Central memory CD8-positive, alpha-beta T cell (primary cell): ENCODE results near the gene LY86.

Experiments
- ATAC-seq: fragments of 150-1000 bp; cut with Tn5 transposase; replicated peaks from 2 replicates; pipeline ENCODE4 v1.10.0; 2022; ENCODE audit warnings: mild to moderate bottlenecking, moderate FRiP score, moderate number of reproducible peaks; ENCODE audit not compliant: poor library complexity, severe bottlenecking; ENCODE audit errors: extremely low read depth
- DNase-seq, 2 donors: peaks; one replicate each; pipeline ENCODE4 v3.0.0; 2021; ENCODE audit warnings: low spot score in 2 of 2
- H3K27ac Mint-ChIP-seq: one replicate; pipeline ENCODE4 v1.8.0; 2022; ENCODE audit warnings: low read depth, mild to moderate bottlenecking, moderate library complexity, mixed read lengths
- H3K27me3 Mint-ChIP-seq: one replicate; pipeline ENCODE4 v1.8.0; 2022; ENCODE audit warnings: mixed read lengths
- H3K36me3 Mint-ChIP-seq: one replicate; pipeline ENCODE4 v1.8.0; 2022; ENCODE audit warnings: mild to moderate bottlenecking, moderate library complexity, mixed read lengths; ENCODE audit not compliant: insufficient read depth
- H3K4me1 Mint-ChIP-seq: one replicate; pipeline ENCODE4 v1.8.0; 2022; ENCODE audit warnings: mixed read lengths
- H3K4me3 Mint-ChIP-seq: one replicate; pipeline ENCODE4 v1.8.0; 2022; ENCODE audit warnings: mild to moderate bottlenecking, moderate library complexity, mixed read lengths
- H3K9me3 Mint-ChIP-seq: one replicate; pipeline ENCODE4 v1.8.0; 2022; ENCODE audit warnings: mixed read lengths

The LY86 gene

GRCh38 chr6:6640926-6641325 lies 52.4 kb downstream of the LY86 start:
- H3K27me3 Mint-ChIP-seq = no peaks in the 10 kb centered on the region
- no peaks in the 10 kb centered on the region for H3K9me3 Mint-ChIP-seq
- DNase-seq = no peak
- H3K4me1 Mint-ChIP-seq = peaks cover 5% of the 10 kb centered on the region
- H3K36me3 Mint-ChIP-seq = peaks cover 4% of the 10 kb centered on the region
- H3K27ac Mint-ChIP-seq = no peak overlapping the region
- H3K4me3 Mint-ChIP-seq = no peak overlapping the region
- no peak for ATAC-seq

GRCh38 chr6:6643398-6643797 lies 54.9 kb downstream of the LY86 start:
- DNase-seq (no peak), ATAC-seq (no peak)
- Mint-ChIP-seq H3K4me3 (no peak overlapping the region), H3K27ac (no peak overlapping the region), H3K27me3 (no peaks in the 10 kb centered on the region), H3K36me3 (peaks cover 4% of the 10 kb centered on the region), H3K4me1 (no peaks in the 10 kb centered on the region), H3K9me3 (no peaks in the 10 kb centered on the region)

GRCh38 chr6:6645261-6645917 lies 56.9 kb downstream of the LY86 start:
- no peaks in the 10 kb centered on the region for H3K4me1 Mint-ChIP-seq
- H3K4me3 Mint-ChIP-seq = no peak overlapping the region
- no peaks in the 10 kb centered on the region for H3K36me3 Mint-ChIP-seq
- ATAC-seq (no peak), DNase-seq (no peak)
- H3K9me3 Mint-ChIP-seq = no peaks in the 10 kb centered on the region
- no peaks in the 10 kb centered on the region for H3K27me3 Mint-ChIP-seq
- H3K27ac Mint-ChIP-seq = no peak overlapping the region

GRCh38 chr6:6646384-6646783 lies 57.9 kb downstream of the LY86 start:
- H3K4me3 Mint-ChIP-seq = no peak overlapping the region
- H3K27me3 Mint-ChIP-seq = no peaks in the 10 kb centered on the region
- H3K9me3 Mint-ChIP-seq = no peaks in the 10 kb centered on the region
- no peaks in the 10 kb centered on the region for H3K36me3 Mint-ChIP-seq
- no peak for DNase-seq
- H3K27ac Mint-ChIP-seq = no peak overlapping the region
- H3K4me1 Mint-ChIP-seq = no peaks in the 10 kb centered on the region
- no peak for ATAC-seq

GRCh38 chr6:6646859-6647258 lies 58.3 kb downstream of the LY86 start:
- no peaks in the 10 kb centered on the region for H3K9me3 Mint-ChIP-seq
- H3K4me1 Mint-ChIP-seq = no peaks in the 10 kb centered on the region
- ATAC-seq = no peak
- no peaks in the 10 kb centered on the region for H3K36me3 Mint-ChIP-seq
- no peak overlapping the region for H3K27ac Mint-ChIP-seq
- H3K27me3 Mint-ChIP-seq = no peaks in the 10 kb centered on the region
- no peak for DNase-seq
- no peak overlapping the region for H3K4me3 Mint-ChIP-seq

- no peaks in the 10 kb centered on the region for H3K4me1 Mint-ChIP-seq
- H3K27me3 Mint-ChIP-seq = no peaks in the 10 kb centered on the region
- no peak overlapping the region for H3K27ac Mint-ChIP-seq
- no peaks in the 10 kb centered on the region for H3K9me3 Mint-ChIP-seq
- ATAC-seq (no peak), DNase-seq (no peak)
- H3K4me3 Mint-ChIP-seq = no peak overlapping the region
- H3K36me3 Mint-ChIP-seq = no peaks in the 10 kb centered on the region
These were observed 60.3 kb downstream of the LY86 start for GRCh38 chr6:6648692-6649343.

- ATAC-seq (no peak), DNase-seq (no peak)
- peaks cover 4% of the 10 kb centered on the region for H3K4me1 Mint-ChIP-seq
- H3K36me3 Mint-ChIP-seq = no peaks in the 10 kb centered on the region
- no peak overlapping the region for H3K4me3 Mint-ChIP-seq
- H3K27ac Mint-ChIP-seq = no peak overlapping the region
- H3K9me3 Mint-ChIP-seq = no peaks in the 10 kb centered on the region
- H3K27me3 Mint-ChIP-seq = no peaks in the 10 kb centered on the region
These were observed 61.4 kb downstream of the LY86 start for GRCh38 chr6:6649824-6650349.

- Mint-ChIP-seq H3K27me3 (no peaks in the 10 kb centered on the region), H3K27ac (no peak overlapping the region), H3K4me1 (peaks cover 14% of the 10 kb centered on the region), H3K9me3 (no peaks in the 10 kb centered on the region), H3K4me3 (no peak overlapping the region), H3K36me3 (peaks cover 3% of the 10 kb centered on the region)
- ATAC-seq (no peak), DNase-seq (no peak)
These were observed 62.3 kb downstream of the LY86 start for GRCh38 chr6:6650839-6651238.

- ATAC-seq = no peak
- no peak for DNase-seq
- Mint-ChIP-seq H3K36me3 (peaks cover 3% of the 10 kb centered on the region), H3K4me1 (peaks cover 17% of the 10 kb centered on the region), H3K9me3 (no peaks in the 10 kb centered on the region), H3K27ac (no peak overlapping the region), H3K27me3 (no peaks in the 10 kb centered on the region), H3K4me3 (no peak overlapping the region)
These were observed 62.8 kb downstream of the LY86 start for GRCh38 chr6:6651335-6651734.

- ATAC-seq = no peak
These were observed 64.4 kb downstream of the LY86 start for GRCh38 chr6:6652932-6653331.

GRCh38 chr6:6654599-6655575 lies 66.4 kb downstream of the LY86 start:
- no peaks in the 10 kb centered on the region for H3K27me3 Mint-ChIP-seq
- peaks cover 17% of the 10 kb centered on the region for H3K4me1 Mint-ChIP-seq
- DNase-seq (no peak), ATAC-seq (peak; percentile 39)
- no peak overlapping the region for H3K4me3 Mint-ChIP-seq
- H3K27ac Mint-ChIP-seq = no peak overlapping the region
- no peaks in the 10 kb centered on the region for H3K9me3 Mint-ChIP-seq
- peaks cover 3% of the 10 kb centered on the region for H3K36me3 Mint-ChIP-seq

More at GRCh38 chr6:6652932-6653331, 64.4 kb downstream of the LY86 start:
- DNase-seq = no peak
- Mint-ChIP-seq H3K4me1 (peaks cover 17% of the 10 kb centered on the region), H3K36me3 (peaks cover 3% of the 10 kb centered on the region), H3K27ac (no peak overlapping the region), H3K27me3 (no peaks in the 10 kb centered on the region), H3K9me3 (no peaks in the 10 kb centered on the region), H3K4me3 (no peak overlapping the region)

GRCh38 chr6:6655805-6656251 lies 67.3 kb downstream of the LY86 start:
- DNase-seq (no peak), ATAC-seq (no peak)
- Mint-ChIP-seq H3K9me3 (no peaks in the 10 kb centered on the region), H3K27me3 (no peaks in the 10 kb centered on the region), H3K36me3 (peaks cover 3% of the 10 kb centered on the region), H3K27ac (no peak overlapping the region), H3K4me3 (no peak overlapping the region), H3K4me1 (peaks cover 17% of the 10 kb centered on the region)
